Measurements from ENCODE around the gene EPB41L4B.

Gene EPB41L4B

DNA sequence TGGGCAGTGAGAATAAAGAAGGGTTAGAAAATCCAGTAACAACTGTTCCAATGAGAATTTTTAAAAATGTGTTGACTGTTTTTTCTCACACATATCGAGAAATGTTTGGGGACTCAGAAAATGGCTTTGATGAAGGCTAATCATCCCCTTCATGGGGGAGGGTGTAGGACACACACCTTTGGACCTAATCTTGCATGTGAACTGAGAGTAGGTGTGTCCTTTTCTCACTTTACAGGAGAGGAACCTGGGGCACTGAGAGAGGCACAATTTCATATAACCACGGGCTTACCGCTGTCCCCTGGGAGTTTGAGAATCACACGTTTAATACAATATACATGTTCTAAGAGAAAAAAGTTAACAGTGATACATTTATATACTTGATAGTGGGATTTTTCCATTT is 171.1 kb downstream of the EPB41L4B start:
- ATAC-seq, result no peak
- TF ChIP-seq RARB (CRISPR knock-in tag; IDR thresholded peaks at IDR 0.05), result no peak
- TF ChIP-seq, protein P1, sequence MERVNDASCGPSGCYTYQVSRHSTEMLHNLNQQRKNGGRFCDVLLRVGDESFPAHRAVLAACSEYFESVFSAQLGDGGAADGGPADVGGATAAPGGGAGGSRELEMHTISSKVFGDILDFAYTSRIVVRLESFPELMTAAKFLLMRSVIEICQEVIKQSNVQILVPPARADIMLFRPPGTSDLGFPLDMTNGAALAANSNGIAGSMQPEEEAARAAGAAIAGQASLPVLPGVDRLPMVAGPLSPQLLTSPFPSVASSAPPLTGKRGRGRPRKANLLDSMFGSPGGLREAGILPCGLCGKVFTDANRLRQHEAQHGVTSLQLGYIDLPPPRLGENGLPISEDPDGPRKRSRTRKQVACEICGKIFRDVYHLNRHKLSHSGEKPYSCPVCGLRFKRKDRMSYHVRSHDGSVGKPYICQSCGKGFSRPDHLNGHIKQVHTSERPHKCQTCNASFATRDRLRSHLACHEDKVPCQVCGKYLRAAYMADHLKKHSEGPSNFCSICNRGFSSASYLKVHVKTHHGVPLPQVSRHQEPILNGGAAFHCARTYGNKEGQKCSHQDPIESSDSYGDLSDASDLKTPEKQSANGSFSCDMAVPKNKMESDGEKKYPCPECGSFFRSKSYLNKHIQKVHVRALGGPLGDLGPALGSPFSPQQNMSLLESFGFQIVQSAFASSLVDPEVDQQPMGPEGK (CRISPR knock-in tag; IDR thresholded peaks at IDR 0.05; ENCODE audit: borderline replicate concordance), result no peak
- TF ChIP-seq GLIS3 (CRISPR knock-in tag; IDR thresholded peaks at IDR 0.05), result no peak
- TF ChIP-seq SNAI2 (CRISPR knock-in tag; IDR thresholded peaks at IDR 0.05), result no peak
- TF ChIP-seq ZNF8 (CRISPR knock-in tag; IDR thresholded peaks at IDR 0.05), result no peak
- TF ChIP-seq, protein P2, sequence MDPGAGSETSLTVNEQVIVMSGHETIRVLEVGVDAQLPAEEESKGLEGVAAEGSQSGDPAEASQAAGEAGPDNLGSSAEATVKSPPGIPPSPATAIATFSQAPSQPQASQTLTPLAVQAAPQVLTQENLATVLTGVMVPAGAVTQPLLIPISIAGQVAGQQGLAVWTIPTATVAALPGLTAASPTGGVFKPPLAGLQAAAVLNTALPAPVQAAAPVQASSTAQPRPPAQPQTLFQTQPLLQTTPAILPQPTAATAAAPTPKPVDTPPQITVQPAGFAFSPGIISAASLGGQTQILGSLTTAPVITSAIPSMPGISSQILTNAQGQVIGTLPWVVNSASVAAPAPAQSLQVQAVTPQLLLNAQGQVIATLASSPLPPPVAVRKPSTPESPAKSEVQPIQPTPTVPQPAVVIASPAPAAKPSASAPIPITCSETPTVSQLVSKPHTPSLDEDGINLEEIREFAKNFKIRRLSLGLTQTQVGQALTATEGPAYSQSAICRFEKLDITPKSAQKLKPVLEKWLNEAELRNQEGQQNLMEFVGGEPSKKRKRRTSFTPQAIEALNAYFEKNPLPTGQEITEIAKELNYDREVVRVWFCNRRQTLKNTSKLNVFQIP (CRISPR knock-in tag; IDR thresholded peaks at IDR 0.05; ENCODE audit: borderline replicate concordance, low read depth), result no peak

DNA sequence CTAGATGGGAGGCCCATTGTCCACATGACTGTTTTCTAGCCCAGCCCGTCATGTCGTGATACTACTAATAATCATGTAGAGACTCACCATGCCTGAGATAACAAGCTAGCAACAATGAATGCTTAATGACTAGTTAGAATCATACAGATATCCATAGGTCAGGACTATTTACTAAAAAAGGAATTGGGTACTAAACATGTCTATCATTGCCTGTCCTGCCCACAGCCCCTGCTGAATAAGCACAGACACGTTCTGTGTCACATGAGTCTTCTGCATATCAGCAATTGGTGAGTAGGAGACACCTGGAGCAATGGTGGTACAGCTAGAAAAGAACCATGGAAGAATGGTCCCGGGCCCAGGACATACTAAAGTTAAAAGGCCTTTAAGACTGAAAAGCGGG is 171.8 kb downstream of the EPB41L4B start:
- no peak for ATAC-seq
- TF ChIP-seq, protein P3, sequence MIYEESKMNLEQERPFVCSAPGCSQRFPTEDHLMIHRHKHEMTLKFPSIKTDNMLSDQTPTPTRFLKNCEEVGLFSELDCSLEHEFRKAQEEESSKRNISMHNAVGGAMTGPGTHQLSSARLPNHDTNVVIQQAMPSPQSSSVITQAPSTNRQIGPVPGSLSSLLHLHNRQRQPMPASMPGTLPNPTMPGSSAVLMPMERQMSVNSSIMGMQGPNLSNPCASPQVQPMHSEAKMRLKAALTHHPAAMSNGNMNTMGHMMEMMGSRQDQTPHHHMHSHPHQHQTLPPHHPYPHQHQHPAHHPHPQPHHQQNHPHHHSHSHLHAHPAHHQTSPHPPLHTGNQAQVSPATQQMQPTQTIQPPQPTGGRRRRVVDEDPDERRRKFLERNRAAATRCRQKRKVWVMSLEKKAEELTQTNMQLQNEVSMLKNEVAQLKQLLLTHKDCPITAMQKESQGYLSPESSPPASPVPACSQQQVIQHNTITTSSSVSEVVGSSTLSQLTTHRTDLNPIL (CRISPR knock-in tag; IDR thresholded peaks at IDR 0.05; ENCODE audit: low read depth), result no peak
- TF ChIP-seq, protein P4, sequence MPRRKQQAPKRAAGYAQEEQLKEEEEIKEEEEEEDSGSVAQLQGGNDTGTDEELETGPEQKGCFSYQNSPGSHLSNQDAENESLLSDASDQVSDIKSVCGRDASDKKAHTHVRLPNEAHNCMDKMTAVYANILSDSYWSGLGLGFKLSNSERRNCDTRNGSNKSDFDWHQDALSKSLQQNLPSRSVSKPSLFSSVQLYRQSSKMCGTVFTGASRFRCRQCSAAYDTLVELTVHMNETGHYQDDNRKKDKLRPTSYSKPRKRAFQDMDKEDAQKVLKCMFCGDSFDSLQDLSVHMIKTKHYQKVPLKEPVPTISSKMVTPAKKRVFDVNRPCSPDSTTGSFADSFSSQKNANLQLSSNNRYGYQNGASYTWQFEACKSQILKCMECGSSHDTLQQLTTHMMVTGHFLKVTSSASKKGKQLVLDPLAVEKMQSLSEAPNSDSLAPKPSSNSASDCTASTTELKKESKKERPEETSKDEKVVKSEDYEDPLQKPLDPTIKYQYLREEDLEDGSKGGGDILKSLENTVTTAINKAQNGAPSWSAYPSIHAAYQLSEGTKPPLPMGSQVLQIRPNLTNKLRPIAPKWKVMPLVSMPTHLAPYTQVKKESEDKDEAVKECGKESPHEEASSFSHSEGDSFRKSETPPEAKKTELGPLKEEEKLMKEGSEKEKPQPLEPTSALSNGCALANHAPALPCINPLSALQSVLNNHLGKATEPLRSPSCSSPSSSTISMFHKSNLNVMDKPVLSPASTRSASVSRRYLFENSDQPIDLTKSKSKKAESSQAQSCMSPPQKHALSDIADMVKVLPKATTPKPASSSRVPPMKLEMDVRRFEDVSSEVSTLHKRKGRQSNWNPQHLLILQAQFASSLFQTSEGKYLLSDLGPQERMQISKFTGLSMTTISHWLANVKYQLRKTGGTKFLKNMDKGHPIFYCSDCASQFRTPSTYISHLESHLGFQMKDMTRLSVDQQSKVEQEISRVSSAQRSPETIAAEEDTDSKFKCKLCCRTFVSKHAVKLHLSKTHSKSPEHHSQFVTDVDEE (CRISPR knock-in tag; IDR thresholded peaks at IDR 0.05), result no peak
- TF ChIP-seq GLIS3 (CRISPR knock-in tag; IDR thresholded peaks at IDR 0.05) (no peak), BACH2 (CRISPR knock-in tag; IDR thresholded peaks at IDR 0.05; ENCODE audit: borderline replicate concordance) (no peak), TCF4 (CRISPR knock-in tag; IDR thresholded peaks at IDR 0.05; ENCODE audit: borderline replicate concordance) (no peak), PPARA (CRISPR knock-in tag; IDR thresholded peaks at IDR 0.05; ENCODE audit: borderline replicate concordance) (no peak), ARNTL (CRISPR knock-in tag; IDR thresholded peaks at IDR 0.05; ENCODE audit: borderline replicate concordance, low read depth) (no peak), CSDC2 (CRISPR knock-in tag; IDR thresholded peaks at IDR 0.05) (no peak), OSR1 (CRISPR knock-in tag; IDR thresholded peaks at IDR 0.05) (no peak), ZNF70 (CRISPR knock-in tag; IDR thresholded peaks at IDR 0.05) (no peak), SNAI2 (CRISPR knock-in tag; IDR thresholded peaks at IDR 0.05) (no peak)
- TF ChIP-seq, protein P2 (CRISPR knock-in tag; IDR thresholded peaks at IDR 0.05; ENCODE audit: borderline replicate concordance, low read depth), result no peak

DNA sequence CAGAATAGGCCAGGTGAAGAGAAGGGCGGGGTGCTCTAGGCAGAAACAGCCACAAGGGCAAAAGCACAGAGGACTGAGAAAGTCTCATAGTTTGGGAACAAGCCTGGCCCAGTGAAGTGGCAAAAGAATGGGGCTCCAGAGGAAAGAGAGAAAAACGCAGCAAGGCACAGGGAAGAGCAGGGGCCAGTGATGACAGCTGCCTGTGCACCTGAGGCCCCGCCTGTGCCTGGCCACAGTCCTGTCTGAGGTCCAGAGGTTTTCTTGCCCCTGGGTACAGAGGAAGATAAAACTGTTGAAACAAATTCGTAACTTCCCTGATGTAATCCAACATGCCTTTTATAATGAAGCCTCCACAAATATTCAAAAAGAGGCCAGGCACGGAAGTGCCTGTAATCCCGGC is 175.8 kb downstream of the EPB41L4B start:
- TF ChIP-seq ZC3H10 (CRISPR knock-in tag; IDR thresholded peaks at IDR 0.05) (no peak), ZFP3 (CRISPR knock-in tag; IDR thresholded peaks at IDR 0.05) (no peak), SNAI2 (CRISPR knock-in tag; IDR thresholded peaks at IDR 0.05) (no peak), ZNF8 (CRISPR knock-in tag; IDR thresholded peaks at IDR 0.05) (no peak)
- TF ChIP-seq, protein P2 (CRISPR knock-in tag; IDR thresholded peaks at IDR 0.05; ENCODE audit: borderline replicate concordance, low read depth), result no peak
- no peak for ATAC-seq
